Measurements from ENCODE around the gene SLC25A45.

DNA sequence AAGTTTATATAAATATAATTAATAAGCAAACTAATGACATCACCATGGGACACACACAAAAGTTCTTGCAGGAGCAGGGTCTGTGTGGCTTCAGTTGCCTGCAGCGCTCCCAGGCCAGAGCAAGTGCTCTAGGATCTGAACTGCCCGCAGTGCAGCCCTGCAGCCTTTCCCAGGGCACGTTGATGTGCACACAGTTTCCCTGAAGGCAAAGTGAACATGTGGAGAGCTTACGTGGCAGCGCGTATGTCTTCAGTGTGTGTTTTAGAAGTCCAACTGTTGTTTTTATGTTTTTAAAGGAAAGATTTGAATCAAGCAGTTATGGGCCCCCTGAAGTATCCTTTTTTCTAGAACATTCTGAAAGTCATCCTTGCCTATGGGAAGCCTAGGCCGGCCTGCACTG, 29.1 kb downstream of the SLC25A45 start:
- TF ChIP-seq, protein P1, sequence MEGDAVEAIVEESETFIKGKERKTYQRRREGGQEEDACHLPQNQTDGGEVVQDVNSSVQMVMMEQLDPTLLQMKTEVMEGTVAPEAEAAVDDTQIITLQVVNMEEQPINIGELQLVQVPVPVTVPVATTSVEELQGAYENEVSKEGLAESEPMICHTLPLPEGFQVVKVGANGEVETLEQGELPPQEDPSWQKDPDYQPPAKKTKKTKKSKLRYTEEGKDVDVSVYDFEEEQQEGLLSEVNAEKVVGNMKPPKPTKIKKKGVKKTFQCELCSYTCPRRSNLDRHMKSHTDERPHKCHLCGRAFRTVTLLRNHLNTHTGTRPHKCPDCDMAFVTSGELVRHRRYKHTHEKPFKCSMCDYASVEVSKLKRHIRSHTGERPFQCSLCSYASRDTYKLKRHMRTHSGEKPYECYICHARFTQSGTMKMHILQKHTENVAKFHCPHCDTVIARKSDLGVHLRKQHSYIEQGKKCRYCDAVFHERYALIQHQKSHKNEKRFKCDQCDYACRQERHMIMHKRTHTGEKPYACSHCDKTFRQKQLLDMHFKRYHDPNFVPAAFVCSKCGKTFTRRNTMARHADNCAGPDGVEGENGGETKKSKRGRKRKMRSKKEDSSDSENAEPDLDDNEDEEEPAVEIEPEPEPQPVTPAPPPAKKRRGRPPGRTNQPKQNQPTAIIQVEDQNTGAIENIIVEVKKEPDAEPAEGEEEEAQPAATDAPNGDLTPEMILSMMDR (conservative IDR thresholded peaks at IDR 0.05 in 1 of 2, IDR thresholded peaks at IDR 0.05 in 1 of 2; ENCODE audit: low read depth in 1 of 2, low read length in 2 of 2): no peak
- TF ChIP-seq EZH2 (IDR thresholded peaks at IDR 0.05; ENCODE audit: low read length, missing control alignments): no peak
